Measurements from ENCODE around the gene PRR19.

DNA sequence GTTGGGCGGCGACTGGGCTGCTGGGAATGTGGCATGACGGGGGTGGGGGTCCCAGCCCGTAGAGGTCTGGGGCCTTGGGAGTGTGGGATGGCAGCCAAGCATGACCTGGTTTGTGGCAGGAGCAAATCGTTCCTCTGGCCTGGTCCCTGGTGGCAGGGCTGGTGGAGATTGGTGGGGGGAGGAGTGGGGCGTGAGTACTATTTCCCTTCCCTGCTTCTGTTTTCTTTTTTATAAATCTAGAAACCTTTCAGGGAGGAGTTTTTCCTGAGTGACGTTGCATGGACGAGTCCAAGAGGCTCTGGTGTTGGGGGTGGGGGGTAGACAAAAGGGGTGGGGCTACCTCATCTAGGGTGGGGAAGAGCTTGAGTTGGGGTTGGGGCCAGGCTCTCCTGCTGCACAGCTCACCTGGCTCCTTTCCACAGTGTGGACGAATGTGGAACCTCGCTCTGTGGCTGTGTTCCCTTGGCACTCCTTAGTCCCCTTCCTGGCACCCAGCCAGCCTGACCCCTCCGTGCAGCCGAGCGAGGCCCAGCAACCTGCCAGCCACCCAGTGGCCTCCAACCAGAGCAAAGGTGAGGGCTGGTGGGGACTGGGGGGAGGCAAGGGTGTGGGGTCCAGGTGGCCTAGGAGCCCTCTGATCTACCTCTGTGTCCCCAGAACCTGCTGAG lies 15.4 kb upstream of the PRR19 start:
- TF ChIP-seq YY1 (IDR thresholded peaks at IDR 0.05) (no peak), REST (IDR thresholded peaks at IDR 0.05) (no peak), JUND (IDR thresholded peaks at IDR 0.05) (no peak)
- TF ChIP-seq, protein P1, sequence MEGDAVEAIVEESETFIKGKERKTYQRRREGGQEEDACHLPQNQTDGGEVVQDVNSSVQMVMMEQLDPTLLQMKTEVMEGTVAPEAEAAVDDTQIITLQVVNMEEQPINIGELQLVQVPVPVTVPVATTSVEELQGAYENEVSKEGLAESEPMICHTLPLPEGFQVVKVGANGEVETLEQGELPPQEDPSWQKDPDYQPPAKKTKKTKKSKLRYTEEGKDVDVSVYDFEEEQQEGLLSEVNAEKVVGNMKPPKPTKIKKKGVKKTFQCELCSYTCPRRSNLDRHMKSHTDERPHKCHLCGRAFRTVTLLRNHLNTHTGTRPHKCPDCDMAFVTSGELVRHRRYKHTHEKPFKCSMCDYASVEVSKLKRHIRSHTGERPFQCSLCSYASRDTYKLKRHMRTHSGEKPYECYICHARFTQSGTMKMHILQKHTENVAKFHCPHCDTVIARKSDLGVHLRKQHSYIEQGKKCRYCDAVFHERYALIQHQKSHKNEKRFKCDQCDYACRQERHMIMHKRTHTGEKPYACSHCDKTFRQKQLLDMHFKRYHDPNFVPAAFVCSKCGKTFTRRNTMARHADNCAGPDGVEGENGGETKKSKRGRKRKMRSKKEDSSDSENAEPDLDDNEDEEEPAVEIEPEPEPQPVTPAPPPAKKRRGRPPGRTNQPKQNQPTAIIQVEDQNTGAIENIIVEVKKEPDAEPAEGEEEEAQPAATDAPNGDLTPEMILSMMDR (IDR thresholded peaks at IDR 0.05; ENCODE audit: low read depth, low read length, missing input control), result no peak
